ENCODE measurements around the gene SPDYE5.
"Not testable (repeated sequence)": the region's sequence is repeated elsewhere in the genome, so short reads cannot be mapped to it uniquely, and the experiment has no call there.

DNA sequence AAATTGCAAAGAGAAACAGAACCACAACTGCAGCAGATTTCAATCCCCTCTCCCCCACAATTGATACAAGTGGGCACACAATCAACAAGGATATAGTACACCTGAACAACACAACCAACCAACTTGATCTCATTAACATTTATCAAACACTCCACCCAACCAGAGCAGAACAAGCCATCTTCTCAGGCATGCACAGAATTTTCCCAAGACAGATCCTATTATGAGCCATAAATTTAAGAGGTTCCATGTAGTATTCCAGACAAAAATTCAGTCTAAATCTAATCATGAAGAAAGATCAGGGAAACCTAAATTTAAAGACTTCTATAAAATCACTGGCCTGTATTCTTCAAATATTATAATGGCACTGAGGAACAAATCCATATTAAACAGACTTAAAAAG lies 29.6 kb downstream of the SPDYE5 start:
- TF ChIP-seq, protein P1, sequence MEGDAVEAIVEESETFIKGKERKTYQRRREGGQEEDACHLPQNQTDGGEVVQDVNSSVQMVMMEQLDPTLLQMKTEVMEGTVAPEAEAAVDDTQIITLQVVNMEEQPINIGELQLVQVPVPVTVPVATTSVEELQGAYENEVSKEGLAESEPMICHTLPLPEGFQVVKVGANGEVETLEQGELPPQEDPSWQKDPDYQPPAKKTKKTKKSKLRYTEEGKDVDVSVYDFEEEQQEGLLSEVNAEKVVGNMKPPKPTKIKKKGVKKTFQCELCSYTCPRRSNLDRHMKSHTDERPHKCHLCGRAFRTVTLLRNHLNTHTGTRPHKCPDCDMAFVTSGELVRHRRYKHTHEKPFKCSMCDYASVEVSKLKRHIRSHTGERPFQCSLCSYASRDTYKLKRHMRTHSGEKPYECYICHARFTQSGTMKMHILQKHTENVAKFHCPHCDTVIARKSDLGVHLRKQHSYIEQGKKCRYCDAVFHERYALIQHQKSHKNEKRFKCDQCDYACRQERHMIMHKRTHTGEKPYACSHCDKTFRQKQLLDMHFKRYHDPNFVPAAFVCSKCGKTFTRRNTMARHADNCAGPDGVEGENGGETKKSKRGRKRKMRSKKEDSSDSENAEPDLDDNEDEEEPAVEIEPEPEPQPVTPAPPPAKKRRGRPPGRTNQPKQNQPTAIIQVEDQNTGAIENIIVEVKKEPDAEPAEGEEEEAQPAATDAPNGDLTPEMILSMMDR (IDR thresholded peaks at IDR 0.05; ENCODE audit: insufficient read depth, low read depth, low read length): not testable (repeated sequence)
- not testable (repeated sequence) for TF ChIP-seq EZH2 (IDR thresholded peaks at IDR 0.05; ENCODE audit: insufficient read depth, low read length)
